Endothelial cell of umbilical vein (primary cell): Measurements from ENCODE around the gene HLA-F. TPM values are rescaled to one million over a fixed set of nuclear protein-coding genes. Genes with fewer than 3 reads are reported as not detected.

Experiments used
- BruUV-seq: library from RNA; stranded (reverse); fragments of 400-500 nt; replicated peaks from 2 replicates; lab custom pipeline; 2021; lab: Mats Ljungman, UMichigan
- CTCF ChIA-PET: fragments of 300-600, 350-600 bp; sonication (Branson Sonifier 250); formaldehyde crosslinking; loops from one replicate; lab custom pipeline; 2021; ENCODE audit warnings: antibody characterized with exemption, inconsistent platforms; lab: Charles Lee
- POLR2A ChIA-PET: fragments of 300-600, 350-600 bp; sonication (Branson Sonifier 250); formaldehyde crosslinking; loops from one replicate; lab custom pipeline; 2021; ENCODE audit warnings: antibody characterized with exemption, inconsistent platforms; lab: Charles Lee
- DNase-seq: peaks from one replicate; pipeline ENCODE4 v3.0.0-alpha.2; 2011; ENCODE audit warnings: low read depth, low spot score
- FAIRE-seq: peaks from 2 replicates; lab custom pipeline; 2011; peaks lifted over from hg19 to GRCh38; lab: Jason Lieb, UNC
- H2AFZ ChIP-seq: 2 replicates; pipeline ENCODE4 v1.6.0; 2012; ENCODE audit warnings: low read depth, low read length, control low read depth, inconsistent platforms
- H3K27ac ChIP-seq: 2 replicates; pipeline ENCODE4 v1.5.1; 2011; ENCODE audit warnings: low read depth, mild to moderate bottlenecking, control low read depth, low read length, moderate library complexity; ENCODE audit not compliant: insufficient read depth
- H3K27me3 ChIP-seq, 2 experiments: 2 replicates each; pipeline versions ENCODE4 v1.6.0 to v1.6.1; 2011; ENCODE audit warnings: low read length in 2 of 2, mixed read lengths in 1 of 2; ENCODE audit not compliant: control insufficient read depth in 2 of 2, insufficient read depth in 2 of 2
- H3K36me3 ChIP-seq, 2 experiments: 2 replicates in 1 of 2; 3 replicates in 1 of 2; pipeline ENCODE4 v1.5.1; 2011; ENCODE audit warnings: low read length in 2 of 2, mild to moderate bottlenecking in 1 of 2, moderate library complexity in 1 of 2; ENCODE audit not compliant: control insufficient read depth in 2 of 2, insufficient read depth in 2 of 2; ENCODE audit errors: extremely low read depth in 1 of 2
- H3K4me1 ChIP-seq: 3 replicates; pipeline ENCODE4 v1.5.1; 2011; ENCODE audit warnings: mild to moderate bottlenecking, low read length; ENCODE audit not compliant: control insufficient read depth, insufficient read depth; ENCODE audit errors: extremely low read depth
- H3K4me2 ChIP-seq: 2 replicates; pipeline ENCODE4 v1.6.1; 2011; ENCODE audit warnings: low read length, control low read depth, mixed read lengths; ENCODE audit not compliant: insufficient read depth
- H3K4me3 ChIP-seq, 3 experiments: fragments of 200-600 bp in 1 of 3; sonication (generic), shearing (Covaris generic) in 1 of 3; replicated peaks in 1 of 3; 2 replicates each; pipeline ENCODE4 v1.5.1; 2011 to 2016; ENCODE audit warnings: control low read depth in 3 of 3, low read length in 3 of 3, mild to moderate bottlenecking in 2 of 3, inconsistent platforms in 1 of 3, low read depth in 1 of 3, moderate library complexity in 1 of 3; ENCODE audit not compliant: insufficient read depth in 1 of 3
- H3K79me2 ChIP-seq: 2 replicates; pipeline ENCODE4 v1.6.0; 2012; ENCODE audit warnings: low read length, inconsistent platforms; ENCODE audit not compliant: control insufficient read depth, insufficient read depth
- H3K9ac ChIP-seq: replicated peaks from 2 replicates; pipeline ENCODE3; 2011; ENCODE audit warnings: low read length, control low read depth; ENCODE audit not compliant: insufficient read depth; ENCODE audit errors: extremely low read depth
- H3K9me1 ChIP-seq: replicated peaks from 3 replicates; pipeline ENCODE4 v1.6.0; 2011; ENCODE audit warnings: mild to moderate bottlenecking, low read length; ENCODE audit not compliant: control insufficient read depth, insufficient read depth; ENCODE audit errors: extremely low read depth
- H3K9me3 ChIP-seq: replicated peaks from 2 replicates; pipeline ENCODE4 v1.5.1; 2012; ENCODE audit warnings: low read length, inconsistent platforms; ENCODE audit not compliant: control insufficient read depth, insufficient read depth
- H4K20me1 ChIP-seq: replicated peaks from 2 replicates; pipeline ENCODE3; 2011; ENCODE audit warnings: mild to moderate bottlenecking, low read length; ENCODE audit not compliant: control insufficient read depth, insufficient read depth; ENCODE audit errors: extremely low read depth
- EZH2 ChIP-seq: IDR thresholded peaks from 2 replicates; pipeline ENCODE4 v1.6.1; 2012; ENCODE audit warnings: borderline replicate concordance, low read depth, mild to moderate bottlenecking, moderate library complexity, low read length, inconsistent platforms; ENCODE audit not compliant: severe bottlenecking
- FOS ChIP-seq: IDR thresholded peaks from 2 replicates; pipeline ENCODE4 v1.6.1; 2011; ENCODE audit warnings: mild to moderate bottlenecking, low read length, moderate library complexity, borderline replicate concordance; ENCODE audit not compliant: insufficient read depth
- GATA2 ChIP-seq: IDR thresholded peaks from 2 replicates; pipeline ENCODE4 v1.7.0; 2011; ENCODE audit warnings: low read depth, mild to moderate bottlenecking, moderate library complexity, mixed read lengths, low read length; ENCODE audit not compliant: insufficient read length, insufficient read depth
- JUN ChIP-seq: IDR thresholded peaks from 2 replicates; pipeline ENCODE4 v1.6.1; 2011; ENCODE audit warnings: borderline replicate concordance, low read depth; ENCODE audit not compliant: insufficient read length, insufficient read depth
- MAX ChIP-seq: IDR thresholded peaks from 2 replicates; pipeline ENCODE4 v1.6.1; 2011; ENCODE audit not compliant: insufficient read depth, insufficient read length
- MYC ChIP-seq: IDR thresholded peaks from one replicate; pipeline ENCODE4 v1.6.1; 2011; ENCODE audit warnings: mild to moderate bottlenecking, low read depth, low read length
- POLR2A ChIP-seq: IDR thresholded peaks from 2 replicates; pipeline ENCODE4 v1.6.1; 2012; ENCODE audit warnings: low read depth, mild to moderate bottlenecking, control low read depth, low read length
- POLR2AphosphoS5 ChIP-seq: IDR thresholded peaks from 2 replicates; pipeline ENCODE4 v1.6.1; 2012; ENCODE audit warnings: low read depth, mild to moderate bottlenecking, control low read depth, low read length, moderate library complexity; ENCODE audit not compliant: insufficient read depth
- dilution Hi-C: fragments of 300-500 bp; cut with MboI; formaldehyde crosslinking; loops from one replicate; pipeline ENCODE4 v1.15.0; 2019; ENCODE audit warnings: low sequenced_read_pairs; ENCODE audit not compliant: extremely low pct_ligation_motif_present
- intact Hi-C: fragments of 100-400 bp; cut with micrococcal nuclease; formaldehyde crosslinking; loops from one replicate; pipeline ENCODE4 v1.10.0; 2022
- polyA plus RNA-seq, 4 experiments: library from polyadenylated mRNA; depleted of rRNA in 3 of 4; stranded (reverse) in 3 of 4; unstranded in 1 of 4; fragments of >200 nt; gene quantifications; 2 replicates each; pipeline versions ENCODE4 v1.2.1 to v1.2.3, GENCODE V29; 2011 to 2012; ENCODE audit warnings: missing spikeins in 1 of 4
- total RNA-seq: library from RNA; stranded (reverse); gene quantifications from 2 replicates; pipeline ENCODE4 v1.2.3, GENCODE V29; 2021
- TF ChIP-seq, protein P1 (sequence below), 2 donors: IDR thresholded peaks; 1 replicate in 1 of 2; 2 replicates in 1 of 2; pipeline ENCODE4 v1.5.1; 2011; ENCODE audit warnings: low read length in 2 of 2, mild to moderate bottlenecking in 2 of 2, moderate library complexity in 2 of 2, control low read depth in 1 of 2, inconsistent platforms in 1 of 2, low read depth in 1 of 2; ENCODE audit not compliant: insufficient read depth in 1 of 2; ENCODE audit errors: extremely low read depth in 1 of 2

Gene HLA-F
- total and polyA plus RNA-seq, 2 donors (not counting 3 experiments of a cell fraction or from before 2014, with no cell fraction given) = 1.5 to 1.6 TPM

DNA sequence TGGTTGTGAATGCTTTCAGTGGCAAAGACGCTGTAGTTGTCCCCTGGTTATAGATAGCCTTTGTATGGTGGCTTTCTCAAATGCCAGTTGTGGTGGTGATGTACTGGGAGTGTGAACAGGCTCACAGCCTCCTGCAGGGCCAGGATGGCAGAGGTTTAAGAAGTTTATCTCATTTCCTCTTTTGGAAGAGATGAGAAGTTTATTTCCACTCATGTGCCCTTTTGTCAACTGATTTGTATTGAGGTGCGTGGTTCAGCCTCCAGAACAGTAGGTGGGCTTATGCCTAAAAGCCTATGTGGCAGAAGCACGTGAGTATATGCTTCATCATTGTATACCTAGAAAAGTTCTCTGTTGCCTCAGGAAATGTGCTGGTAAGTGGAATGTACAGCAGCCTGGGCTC lies 28.6 kb upstream of the HLA-F start:
- TF ChIP-seq POLR2AphosphoS5 (no peak), MYC (no peak), GATA2 (no peak), POLR2A (no peak), EZH2 (no peak), MAX (no peak), FOS (no peak), JUN (no peak)
- TF ChIP-seq, protein P1, sequence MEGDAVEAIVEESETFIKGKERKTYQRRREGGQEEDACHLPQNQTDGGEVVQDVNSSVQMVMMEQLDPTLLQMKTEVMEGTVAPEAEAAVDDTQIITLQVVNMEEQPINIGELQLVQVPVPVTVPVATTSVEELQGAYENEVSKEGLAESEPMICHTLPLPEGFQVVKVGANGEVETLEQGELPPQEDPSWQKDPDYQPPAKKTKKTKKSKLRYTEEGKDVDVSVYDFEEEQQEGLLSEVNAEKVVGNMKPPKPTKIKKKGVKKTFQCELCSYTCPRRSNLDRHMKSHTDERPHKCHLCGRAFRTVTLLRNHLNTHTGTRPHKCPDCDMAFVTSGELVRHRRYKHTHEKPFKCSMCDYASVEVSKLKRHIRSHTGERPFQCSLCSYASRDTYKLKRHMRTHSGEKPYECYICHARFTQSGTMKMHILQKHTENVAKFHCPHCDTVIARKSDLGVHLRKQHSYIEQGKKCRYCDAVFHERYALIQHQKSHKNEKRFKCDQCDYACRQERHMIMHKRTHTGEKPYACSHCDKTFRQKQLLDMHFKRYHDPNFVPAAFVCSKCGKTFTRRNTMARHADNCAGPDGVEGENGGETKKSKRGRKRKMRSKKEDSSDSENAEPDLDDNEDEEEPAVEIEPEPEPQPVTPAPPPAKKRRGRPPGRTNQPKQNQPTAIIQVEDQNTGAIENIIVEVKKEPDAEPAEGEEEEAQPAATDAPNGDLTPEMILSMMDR (IDR thresholded peaks at IDR 0.05; ENCODE audit: extremely low read depth in 1 of 2, insufficient read depth in 1 of 2, low read depth in 1 of 2, low read length in 2 of 2) = no peak
- H3K9me1 ChIP-seq = no peaks in the 10 kb centered on the region
- DNase-seq (no peak), FAIRE-seq (no peak)
- CTCF ChIA-PET = interaction anchor here (2.9 to 3.9 kb wide), 2 partner anchors 41 to 46 kb away, joined by 40 to 97 read pairs; no protein-coding TSS in a partner anchor
- peaks cover 0 to 2% of the 10 kb centered on the region in 2 experiments for H3K27me3 ChIP-seq
- no peak overlapping the region for H3K4me3 ChIP-seq
- H3K9me3 ChIP-seq = no peaks in the 10 kb centered on the region
- no peaks in the 10 kb centered on the region for H3K36me3 ChIP-seq
- no peak overlapping the region for H2AFZ ChIP-seq
- H3K27ac ChIP-seq = no peak overlapping the region
- no peaks in the 10 kb centered on the region for H4K20me1 ChIP-seq
- H3K4me1 ChIP-seq = no peaks in the 10 kb centered on the region
- H3K4me2 ChIP-seq = no peak overlapping the region
- intact Hi-C loops (no loop called here), dilution Hi-C loops (no loop called here)
- POLR2A ChIA-PET = no interaction called here
- H3K79me2 ChIP-seq = no peaks in the 10 kb centered on the region
- no TSS peak for BruUV-seq
- no peak overlapping the region for H3K9ac ChIP-seq
